ENCODE data around the gene INPP5F.

Gene INPP5F

GRCh38 chr10:119737039-119737663 is 11.3 kb downstream of the INPP5F start:
- TF ChIP-seq CTCF (IDR thresholded peaks at IDR 0.05) = no peak
- no peak for TF ChIP-seq ZFX (IDR thresholded peaks at IDR 0.05; ENCODE audit: borderline replicate concordance)

GRCh38 chr10:119737823-119738222 is 12.0 kb downstream of the INPP5F start:
- no peak overlapping the region for H3K27ac ChIP-seq
- TF ChIP-seq ZFX (IDR thresholded peaks at IDR 0.05; ENCODE audit: borderline replicate concordance) = no peak
- TF ChIP-seq CTCF (IDR thresholded peaks at IDR 0.05) = no peak

More at GRCh38 chr10:119737039-119737663, 11.3 kb downstream of the INPP5F start:
- H3K27ac ChIP-seq = no peak overlapping the region

- H3K27ac ChIP-seq = no peak overlapping the region
These were observed 13.1 kb downstream of the INPP5F start for GRCh38 chr10:119738962-119739361.

GRCh38 chr10:119740096-119740495 is 14.2 kb downstream of the INPP5F start:
- TF ChIP-seq CTCF (IDR thresholded peaks at IDR 0.05) (no peak), ZFX (IDR thresholded peaks at IDR 0.05; ENCODE audit: borderline replicate concordance) (no peak)

More at GRCh38 chr10:119738962-119739361, 13.1 kb downstream of the INPP5F start:
- TF ChIP-seq ZFX (IDR thresholded peaks at IDR 0.05; ENCODE audit: borderline replicate concordance) (no peak), CTCF (IDR thresholded peaks at IDR 0.05) (no peak)

GRCh38 chr10:119742947-119743648 is 17.2 kb downstream of the INPP5F start:
- no peak for TF ChIP-seq ZFX (IDR thresholded peaks at IDR 0.05; ENCODE audit: borderline replicate concordance)
- no peak for TF ChIP-seq CTCF (IDR thresholded peaks at IDR 0.05)

More at GRCh38 chr10:119740096-119740495, 14.2 kb downstream of the INPP5F start:
- H3K27ac ChIP-seq = no peak overlapping the region

GRCh38 chr10:119747940-119748339 is 22.1 kb downstream of the INPP5F start:
- no peak for TF ChIP-seq CTCF (IDR thresholded peaks at IDR 0.05)
- no peak for TF ChIP-seq ZFX (IDR thresholded peaks at IDR 0.05; ENCODE audit: borderline replicate concordance)
- no peak overlapping the region for H3K27ac ChIP-seq

More at GRCh38 chr10:119742947-119743648, 17.2 kb downstream of the INPP5F start:
- H3K27ac ChIP-seq = no peak overlapping the region

- H3K27ac ChIP-seq = no peak overlapping the region
- no peak for TF ChIP-seq ZFX (IDR thresholded peaks at IDR 0.05; ENCODE audit: borderline replicate concordance)
- no peak for TF ChIP-seq CTCF (IDR thresholded peaks at IDR 0.05)
These were observed 23.0 kb downstream of the INPP5F start for GRCh38 chr10:119748871-119749270.
